ENCODE measurements around the gene ARVCF. TPM values are rescaled to one million over a fixed set of nuclear protein-coding genes. Genes with fewer than 3 reads are reported as not detected.

ARVCF gene
- total and polyA plus RNA-seq, 12 donors: 22.2 to 58.9 (median 32.1) TPM

DNA sequence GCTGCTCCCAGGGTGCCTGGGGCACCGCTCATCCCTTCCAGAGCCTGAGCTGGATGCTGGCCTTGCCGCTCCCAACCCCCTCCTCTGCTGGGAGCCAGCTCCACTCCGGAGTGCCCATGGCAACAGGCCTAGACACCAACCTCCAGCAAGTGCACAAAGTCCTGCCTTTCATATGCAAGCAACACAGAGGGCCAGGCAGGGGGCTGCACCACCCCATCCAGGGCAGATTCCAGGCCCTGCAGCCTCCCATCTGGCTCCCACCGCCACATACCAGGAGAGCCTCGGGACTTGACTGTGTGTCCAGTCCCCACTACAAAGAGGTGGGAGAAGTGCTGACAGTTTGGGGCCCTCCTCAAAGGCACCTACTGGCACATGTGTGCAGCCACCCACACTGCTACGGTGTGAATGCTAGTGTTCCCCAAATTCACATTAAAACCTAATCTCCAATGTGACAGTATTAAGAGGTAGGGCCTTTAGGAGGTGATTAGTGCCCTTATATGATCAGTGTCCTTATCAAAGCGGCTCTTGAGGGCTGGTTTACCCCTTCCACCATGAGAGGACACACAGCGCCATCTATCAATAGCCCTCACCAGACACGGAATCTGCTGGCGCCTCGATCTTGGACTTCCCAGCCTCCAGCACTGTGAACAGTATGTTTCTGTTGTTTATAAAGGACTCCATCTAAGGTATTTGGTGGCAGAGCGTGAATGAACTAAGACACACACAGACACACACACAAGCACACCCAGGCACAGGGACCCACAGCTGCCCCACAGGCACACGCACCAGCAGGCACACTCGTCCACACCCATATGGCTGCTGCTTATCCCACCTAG is 16.2 kb downstream of the ARVCF start:
- peak; percentile 64 to 67 for DNase-seq

DNA sequence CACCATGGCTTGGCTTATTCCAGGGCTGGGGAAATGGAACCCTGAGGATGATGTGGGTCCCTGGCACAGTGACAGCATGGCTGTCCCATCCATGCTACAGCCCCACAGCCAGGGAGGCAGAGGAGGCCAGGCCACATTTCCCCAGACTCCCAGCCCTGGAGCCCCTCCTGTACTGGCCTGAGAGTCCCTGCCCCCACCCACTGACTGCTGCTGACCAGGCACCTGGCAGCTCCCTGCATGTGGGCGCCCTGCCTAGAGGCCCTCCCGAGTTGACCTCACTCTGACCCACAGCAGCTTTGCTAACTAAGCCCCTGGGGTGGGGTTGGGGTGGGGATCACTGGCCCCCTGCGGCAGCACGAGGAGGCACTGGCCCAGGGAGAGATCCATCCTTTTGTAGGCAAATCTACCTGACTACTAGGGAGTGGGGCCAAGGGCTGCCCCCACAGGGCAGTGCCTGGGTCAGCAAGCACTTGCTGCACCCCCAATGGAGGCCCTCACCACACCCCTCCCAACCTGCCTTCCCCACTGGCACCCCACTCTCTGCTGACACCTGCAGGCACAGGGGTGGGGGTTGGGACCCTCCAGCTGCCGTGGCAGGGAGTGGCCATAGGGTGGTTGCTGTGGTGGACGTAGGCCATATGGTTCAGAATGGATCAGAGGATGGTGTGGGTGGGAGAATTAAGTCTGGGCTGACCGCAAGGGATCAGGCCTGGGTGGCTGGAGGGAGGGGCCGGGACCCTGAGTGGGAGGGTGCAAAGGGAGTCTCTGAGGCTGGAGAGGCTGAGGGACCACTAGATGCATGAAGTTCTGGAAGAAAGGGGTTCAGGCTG is 17.4 kb downstream of the ARVCF start:
- Histone ChIP-seq H3K27me3 (no peaks in the 10 kb centered on the region), H3K4me3 (no peak overlapping the region), H3K36me3 (no peaks in the 10 kb centered on the region), H3K27ac (peak overlapping the region in 8 of 10 donors; percentile 8 to 73 (median 56)), H3K4me1 (peaks cover 18 to 52% (median 34%) of the 10 kb centered on the region in 9 donors), H3K9me3 (peaks cover 0 to 18% (median 5%) of the 10 kb centered on the region in 11 donors)
- ATAC-seq: peak in 3 of 8 donors; percentile 27 to 54 (median 38)
- 65 to 66% methylated on average over 8 of the region's 8 CpGs for WGBS, 2 donors
- DNase-seq: peak in 1 of 2 donors; percentile 36
- intact Hi-C loops (cut with DNase I): no loop called here
- TF ChIP-seq, protein P1, sequence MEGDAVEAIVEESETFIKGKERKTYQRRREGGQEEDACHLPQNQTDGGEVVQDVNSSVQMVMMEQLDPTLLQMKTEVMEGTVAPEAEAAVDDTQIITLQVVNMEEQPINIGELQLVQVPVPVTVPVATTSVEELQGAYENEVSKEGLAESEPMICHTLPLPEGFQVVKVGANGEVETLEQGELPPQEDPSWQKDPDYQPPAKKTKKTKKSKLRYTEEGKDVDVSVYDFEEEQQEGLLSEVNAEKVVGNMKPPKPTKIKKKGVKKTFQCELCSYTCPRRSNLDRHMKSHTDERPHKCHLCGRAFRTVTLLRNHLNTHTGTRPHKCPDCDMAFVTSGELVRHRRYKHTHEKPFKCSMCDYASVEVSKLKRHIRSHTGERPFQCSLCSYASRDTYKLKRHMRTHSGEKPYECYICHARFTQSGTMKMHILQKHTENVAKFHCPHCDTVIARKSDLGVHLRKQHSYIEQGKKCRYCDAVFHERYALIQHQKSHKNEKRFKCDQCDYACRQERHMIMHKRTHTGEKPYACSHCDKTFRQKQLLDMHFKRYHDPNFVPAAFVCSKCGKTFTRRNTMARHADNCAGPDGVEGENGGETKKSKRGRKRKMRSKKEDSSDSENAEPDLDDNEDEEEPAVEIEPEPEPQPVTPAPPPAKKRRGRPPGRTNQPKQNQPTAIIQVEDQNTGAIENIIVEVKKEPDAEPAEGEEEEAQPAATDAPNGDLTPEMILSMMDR (IDR thresholded peaks at IDR 0.05): no peak

More for the DNA sequence above, 16.2 kb downstream of the ARVCF start:
- Histone ChIP-seq H3K36me3 (no peaks in the 10 kb centered on the region), H3K4me3 (no peak overlapping the region), H3K27me3 (no peaks in the 10 kb centered on the region), H3K9me3 (peaks cover 0 to 26% (median 5%) of the 10 kb centered on the region in 11 donors), H3K27ac (peak overlapping the region in 7 of 10 donors; percentile 35 to 73 (median 57)), H3K4me1 (peaks cover 13 to 50% (median 34%) of the 10 kb centered on the region in 9 donors)
- TF ChIP-seq, protein P1 (IDR thresholded peaks at IDR 0.05): peak in 1 of 9 donors; percentile 27
- ATAC-seq: peak; percentile 59 to 91 (median 80)
- 59 to 69% methylated on average over 14 of the region's 14 CpGs for WGBS, 2 donors
- intact Hi-C loops (cut with DNase I): loop anchor here in 1 of 10 donors (1.0 kb wide), 1 partner anchor 17 kb away; no protein-coding TSS in a partner anchor

DNA sequence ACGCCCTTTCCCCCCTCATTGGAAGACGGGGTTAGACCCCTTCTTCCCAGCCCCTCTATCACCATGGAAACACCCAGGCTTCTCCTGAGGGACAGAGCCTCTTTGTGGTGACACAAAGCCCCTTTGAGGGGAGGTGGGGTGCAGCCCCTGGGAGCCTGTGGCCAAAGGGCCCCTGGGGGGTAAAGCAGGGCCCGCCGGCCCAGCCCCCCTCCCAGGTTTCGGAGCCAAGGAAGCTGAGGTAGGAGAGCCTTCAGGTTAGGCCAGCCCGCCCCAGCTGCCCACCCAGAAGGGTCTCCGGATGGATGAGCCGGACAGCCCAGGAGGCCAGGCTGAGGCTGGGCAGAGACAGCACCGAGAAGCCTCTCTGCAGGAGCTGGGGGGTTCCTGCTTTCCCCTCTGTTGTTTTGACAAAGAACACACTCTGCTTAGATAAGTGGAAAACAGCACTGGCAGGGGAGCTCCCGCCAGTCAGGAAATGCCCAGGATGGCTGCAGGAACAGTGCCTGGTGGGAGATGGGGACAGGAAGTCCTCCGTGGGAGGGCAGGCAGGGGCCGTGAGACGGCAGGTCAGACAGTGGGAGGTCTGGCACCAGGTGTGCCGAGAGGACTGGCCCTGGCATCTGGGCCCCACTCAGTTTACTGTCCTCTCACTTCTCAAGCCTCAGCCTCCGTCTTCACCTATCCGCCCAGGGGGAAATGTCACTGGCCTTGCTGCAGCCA is 18.2 kb downstream of the ARVCF start:
- peaks cover 0 to 10% (median 4%) of the 10 kb centered on the region in 11 donors for H3K9me3 ChIP-seq
- peak overlapping the region in 3 of 10 donors; percentile 8 to 73 (median 15) for H3K27ac ChIP-seq
- intact Hi-C loops (cut with DNase I): no loop called here
- TF ChIP-seq, protein P1 (IDR thresholded peaks at IDR 0.05): no peak
- no peaks in the 10 kb centered on the region for H3K36me3 ChIP-seq
- H3K27me3 ChIP-seq: no peaks in the 10 kb centered on the region
- DNase-seq (peak in 1 of 2 donors; percentile 6), ATAC-seq (no peak)
- 60 to 64% methylated on average over 16 of the region's 16 CpGs for WGBS, 2 donors
- H3K4me3 ChIP-seq: no peak overlapping the region
- peaks cover 18 to 53% (median 34%) of the 10 kb centered on the region in 9 donors for H3K4me1 ChIP-seq

All from heart right ventricle (tissue), 16 donors.